GM12878 (cell line): ENCODE results near the gene RNPS1. TPM values are rescaled to one million over a fixed set of nuclear protein-coding genes. Genes with fewer than 3 reads are reported as not detected.
A peak's percentile ranks its signal among the peaks of the same experiment; 100 is the strongest.

Source experiments
- ATAC-seq: fragments of 200-7000 bp; cut with Tn5 transposase; 3 replicates; pipeline ENCODE4 v1.9.1; 2020; ENCODE audit warnings: mild to moderate bottlenecking, moderate library complexity
- BruUV-seq: library from RNA; stranded (reverse); fragments of 400-500 nt; replicated peaks from 2 replicates; lab custom pipeline; 2021; lab: Mats Ljungman, UMichigan
- CTCF ChIA-PET: fragments of 300-600 bp; sonication (Branson Sonifier 250); formaldehyde crosslinking; extraction: SDS; loops from one replicate; lab custom pipeline; 2021; ENCODE audit warnings: inconsistent platforms; lab: Yijun Ruan, JAX
- POLR2A ChIA-PET: fragments of 350-600 bp; formaldehyde crosslinking; extraction: SDS; loops from one replicate; lab custom pipeline; 2021; ENCODE audit warnings: inconsistent platforms; lab: Charles Lee
- RAD21 ChIA-PET: fragments of 300-600 bp; sonication (Branson Sonifier 250); formaldehyde crosslinking; loops from one replicate; lab custom pipeline; 2023; ENCODE audit warnings: antibody characterized with exemption; ENCODE audit not compliant: unreplicated experiment; lab: Charles Lee
- SMC1A ChIA-PET: fragments of 300-600 bp; sonication (Branson Sonifier 250); formaldehyde crosslinking; loops from one replicate; lab custom pipeline; 2023; ENCODE audit not compliant: unreplicated experiment, uncharacterized antibody; lab: Charles Lee
- DNase-seq: peaks from one replicate; pipeline ENCODE4 v3.0.0-alpha.2; 2011; ENCODE audit warnings: low read depth, low spot score
- FAIRE-seq: peaks from 3 replicates; lab custom pipeline; 2011; peaks lifted over from hg19 to GRCh38; lab: Jason Lieb, UNC
- H2AFZ ChIP-seq: 2 replicates; pipeline ENCODE4 v1.6.0; 2011; ENCODE audit warnings: low read depth, low read length, control low read depth; ENCODE audit not compliant: control insufficient read depth
- H3K27ac ChIP-seq: 2 replicates; pipeline ENCODE4 v1.5.1; 2011; ENCODE audit warnings: control low read depth; ENCODE audit not compliant: control insufficient read depth, insufficient read depth
- H3K27me3 ChIP-seq, 2 experiments: replicated peaks in 1 of 2; 2 replicates each; pipeline versions ENCODE4 v1.6.0 to v1.6.1; 2011; ENCODE audit warnings: low read length in 1 of 2; ENCODE audit not compliant: control insufficient read depth in 2 of 2, insufficient read depth in 2 of 2
- H3K36me3 ChIP-seq, 2 experiments: 2 replicates each; pipeline ENCODE4 v1.5.1; 2011; ENCODE audit warnings: low read length in 1 of 2; ENCODE audit not compliant: control insufficient read depth in 2 of 2, insufficient read depth in 2 of 2
- H3K4me1 ChIP-seq: 2 replicates; pipeline ENCODE4 v1.6.1; 2011; ENCODE audit warnings: mild to moderate bottlenecking, low read length, moderate library complexity, mixed read lengths; ENCODE audit not compliant: control insufficient read depth, insufficient read depth
- H3K4me2 ChIP-seq: 2 replicates; pipeline ENCODE4 v1.6.0; 2011; ENCODE audit warnings: control low read depth; ENCODE audit not compliant: control insufficient read depth, insufficient read depth
- H3K4me3 ChIP-seq: fragments of 200-600 bp; sonication (generic); 2 replicates; pipeline ENCODE4 v1.5.1; 2016
- H3K79me2 ChIP-seq: 2 replicates; pipeline ENCODE4 v1.6.0; 2011; ENCODE audit warnings: low read length; ENCODE audit not compliant: control insufficient read depth, insufficient read depth
- H3K9ac ChIP-seq: 2 replicates; pipeline ENCODE4 v1.8.0; 2011; ENCODE audit warnings: low read length, control low read depth, mixed read lengths; ENCODE audit not compliant: control insufficient read depth, insufficient read depth
- H3K9me3 ChIP-seq: replicated peaks from 3 replicates; pipeline ENCODE4 v1.5.1; 2011; ENCODE audit warnings: mild to moderate bottlenecking, low read length; ENCODE audit not compliant: control insufficient read depth, insufficient read depth
- H4K20me1 ChIP-seq: 2 replicates; pipeline ENCODE4 v1.6.0; 2011; ENCODE audit not compliant: control insufficient read depth, insufficient read depth
- BCLAF1 ChIP-seq: fragments of 450-650 bp; IDR thresholded peaks from 2 replicates; pipeline ENCODE4 v1.6.1; 2017; ENCODE audit warnings: antibody characterized with exemption, mild to moderate bottlenecking, moderate library complexity
- KDM1A ChIP-seq: fragments of 200-600 bp; sonication (generic); IDR thresholded peaks from 2 replicates; pipeline ENCODE4 v1.6.1; 2016; ENCODE audit warnings: borderline replicate concordance
- LARP7 ChIP-seq: fragments of 450-650 bp; IDR thresholded peaks from 2 replicates; pipeline ENCODE4 v1.6.1; 2017; ENCODE audit warnings: mild to moderate bottlenecking
- NFXL1 ChIP-seq: fragments of 450-650 bp; IDR thresholded peaks from 2 replicates; pipeline ENCODE4 v1.6.1; 2017; ENCODE audit warnings: antibody characterized with exemption, mild to moderate bottlenecking, borderline replicate concordance
- POLR2AphosphoS5 ChIP-seq: IDR thresholded peaks from 2 replicates; pipeline ENCODE4 v1.6.1; 2011; ENCODE audit warnings: mild to moderate bottlenecking, low read length, inconsistent platforms
- SIN3A ChIP-seq: IDR thresholded peaks from 2 replicates; pipeline ENCODE4 v1.6.1; 2012; ENCODE audit warnings: low read depth, low read length, improper control_type of control experiment
- SIX5 ChIP-seq: IDR thresholded peaks from 2 replicates; pipeline ENCODE4 v1.6.1; 2011; ENCODE audit warnings: mild to moderate bottlenecking, low read depth, low read length, moderate library complexity; ENCODE audit not compliant: severe bottlenecking
- SMAD1 ChIP-seq: fragments of 450-650 bp; IDR thresholded peaks from 2 replicates; pipeline ENCODE4 v1.6.1; 2018; ENCODE audit warnings: mild to moderate bottlenecking, low read depth; ENCODE audit not compliant: partially characterized antibody
- SMARCA5 ChIP-seq: fragments of 450-650 bp; IDR thresholded peaks from 2 replicates; pipeline ENCODE4 v1.6.1; 2017; ENCODE audit warnings: mild to moderate bottlenecking
- SP1 ChIP-seq: IDR thresholded peaks from one replicate; pipeline ENCODE4 v1.6.1; 2011; ENCODE audit warnings: low read depth, low read length
- STAT1 ChIP-seq: fragments of 450-650 bp; conservative IDR thresholded peaks from 2 replicates; pipeline ENCODE4 v1.6.1; 2014; ENCODE audit warnings: antibody characterized with exemption, mild to moderate bottlenecking
- USF2 ChIP-seq: IDR thresholded peaks from 2 replicates; pipeline ENCODE4 v1.6.1; 2011; ENCODE audit warnings: low read depth, low read length, improper control_type of control experiment, borderline replicate concordance
- WGBS: methylation state at CpG from one replicate; pipeline ENCODE4 v1.1.6; 2016; ENCODE audit warnings: low lambda C conversion rate; ENCODE audit not compliant: insufficient replicate concordance, insufficient coverage; ENCODE audit errors: missing lambda C conversion rate; 5-methylcytosine and 5-hydroxymethylcytosine counted together
- in situ Hi-C: fragments of 300-500 bp; cut with MboI; formaldehyde crosslinking; loops from 9 replicates; pipeline ENCODE4 v1.14.3; 2018; ENCODE audit warnings: mixed read lengths
- intact Hi-C: fragments of 100-400 bp; cut with micrococcal nuclease; formaldehyde crosslinking; loops from one replicate; pipeline ENCODE4 v1.14.2; 2022; ENCODE audit not compliant: unreplicated experiment
- polyA plus RNA-seq, 11 experiments: library from polyadenylated mRNA; depleted of rRNA in 4 of 11; unstranded in 6 of 11; stranded (reverse) in 5 of 11; fragments of >200 nt; fragmentation: Nextera tagmentation in 4 of 11; fragmentation: Illumina TruSeq in 1 of 11; extraction: Ambion mirVana in 4 of 11; extraction: Trizol in 1 of 11; gene quantifications; 1 replicate in 1 of 11; 2 replicates in 10 of 11; pipeline versions ENCODE4 v1.2.1 to v1.2.3, GENCODE V29; 2011 to 2016; ENCODE audit warnings: inconsistent platforms in 2 of 11, missing spikeins in 2 of 11, low read depth in 1 of 11
- total RNA-seq, 4 experiments: library from RNA; depleted of rRNA in 3 of 4; stranded (reverse); fragments of >200 nt in 3 of 4; fragmentation: Illumina TruSeq in 1 of 4; extraction: Trizol in 1 of 4; gene quantifications; 2 replicates each; pipeline versions ENCODE4 v1.2.1 to v1.2.3, GENCODE V29; 2013 to 2021
- TF ChIP-seq, protein P1 (sequence below): IDR thresholded peaks from 2 replicates; pipeline ENCODE4 v1.6.1; 2011; ENCODE audit warnings: borderline replicate concordance, low read depth, mild to moderate bottlenecking, moderate library complexity, low read length; ENCODE audit not compliant: insufficient read depth, poor library complexity, severe bottlenecking

RNPS1 gene
- total and polyA plus RNA-seq, 10 of the 15 experiments (the other 5 are each of a cell fraction or from before 2014, with no cell fraction given): 38.2 to 359 (median 188) TPM

- RAD21 ChIA-PET: no interaction called here
- Histone ChIP-seq H3K4me1 (no peaks in the 10 kb centered on the region), H3K36me3 (no peaks in the 10 kb centered on the region; a peak in 1 of 4 replicates), H3K9ac (no peak overlapping the region), H3K27ac (no peak overlapping the region), H3K79me2 (peaks cover 16% of the 10 kb centered on the region), H4K20me1 (no peaks in the 10 kb centered on the region), H3K27me3 (no peaks in the 10 kb centered on the region), H3K4me2 (peak overlapping the region; percentile 32), H3K9me3 (no peaks in the 10 kb centered on the region)
- DNase-seq: no peak
- WGBS: 91% methylated on average over 4 of the region's 4 CpGs
- CTCF ChIA-PET: interaction anchor here (0.7 kb wide), 1 partner anchor 213 kb away, joined by 3 read pairs; no protein-coding TSS in a partner anchor
- POLR2A ChIA-PET: no interaction called here
- ATAC-seq: no peak
- SMC1A ChIA-PET: interaction anchor here (0.6 kb wide), 1 partner anchor 782 kb away, joined by 3 read pairs; no protein-coding TSS in a partner anchor
- intact Hi-C loops (no loop called here), in situ Hi-C loops (no loop called here)
- TF ChIP-seq SMARCA5 (no peak), BCLAF1 (no peak), SIN3A (no peak)
- TF ChIP-seq, all 136 proteins: peak for 0
- FAIRE-seq: no peak
- Histone ChIP-seq H2AFZ (no peak overlapping the region), H3K4me3 (no peak overlapping the region)
- no TSS peak for BruUV-seq
Observed at GRCh38 chr16:2216330-2216729, 51.6 kb downstream of the RNPS1 start.

DNA sequence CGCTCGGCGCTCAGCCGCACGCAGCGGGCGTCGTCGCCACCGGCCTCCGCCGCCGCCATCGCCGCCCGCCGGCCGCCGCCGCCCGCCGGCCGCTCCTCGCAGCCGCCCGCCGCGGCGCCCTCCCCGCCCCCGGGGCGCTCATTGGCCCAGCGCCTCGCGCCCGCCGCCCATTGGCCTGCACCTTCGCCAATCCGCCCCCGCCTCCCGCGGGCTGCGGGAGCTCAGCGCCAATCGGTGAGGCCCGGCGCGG, 53.3 kb downstream of the RNPS1 start, which contains the start of gene PGP:
Gene PGP (minus strand): TSS at position 122 of the 250 bp plus-strand sequence. CDS start 63 bp downstream, at position 59.
- no peak for ATAC-seq
- Histone ChIP-seq H3K9ac (peak within 1 kb of the TSS; percentile 88), H2AFZ (peak within 1 kb of the TSS; percentile 96), H3K4me1 (no peaks in the 10 kb centered on the region), H3K36me3 (peaks cover 0 to 3% of the 10 kb centered on the region in 2 experiments; a peak in 2 of 4 replicates), H3K4me3 (peak within 1 kb of the TSS; percentile 88), H3K9me3 (no peaks in the 10 kb centered on the region), H3K27ac (peak within 1 kb of the TSS; percentile 87), H3K27me3 (no peaks in the 10 kb centered on the region), H4K20me1 (no peaks in the 10 kb centered on the region), H3K4me2 (peak within 1 kb of the TSS; percentile 82), H3K79me2 (peaks cover 16% of the 10 kb centered on the region)
- ChIA-PET RAD21 (interaction anchor here (0.8 to 1.3 kb wide), 5 partner anchors 9 to 216 kb away, joined by 3 to 7 read pairs (median 4); partner anchors contain the start of genes ECI1 and TRAF7), CTCF (interaction anchor here (1.0 to 1.5 kb wide), 2 partner anchors 9 to 20 kb away, joined by 3 to 6 read pairs; partner anchors contain the start of gene MLST8), POLR2A (interaction anchor here (0.5 to 1.7 kb wide), 11 partner anchors 8 to 389 kb away, joined by 3 to 11 read pairs (median 5); partner anchors contain the start of genes ECI1, MLST8, NTHL1 and TRAF7), SMC1A (interaction anchor here (0.7 to 1.0 kb wide), 2 partner anchors 8 to 60 kb away, joined by 3 to 4 read pairs; partner anchors contain the start of genes E4F1 and TRAF7)
- FAIRE-seq: peak; percentile 97
- intact Hi-C loops (no loop called here), in situ Hi-C loops (no loop called here)
- BruUV-seq: no TSS peak
- no peak for DNase-seq
- under 1% methylated on average over 23 of the region's 48 CpGs for WGBS
- no peak for TF ChIP-seq SIX5
- peak; percentile 100 for TF ChIP-seq SP1
- no peak for TF ChIP-seq POLR2AphosphoS5
- TF ChIP-seq KDM1A: no peak
- no peak for TF ChIP-seq LARP7
- no peak for TF ChIP-seq SMAD1
- no peak for TF ChIP-seq NFXL1
- TF ChIP-seq, protein P1, sequence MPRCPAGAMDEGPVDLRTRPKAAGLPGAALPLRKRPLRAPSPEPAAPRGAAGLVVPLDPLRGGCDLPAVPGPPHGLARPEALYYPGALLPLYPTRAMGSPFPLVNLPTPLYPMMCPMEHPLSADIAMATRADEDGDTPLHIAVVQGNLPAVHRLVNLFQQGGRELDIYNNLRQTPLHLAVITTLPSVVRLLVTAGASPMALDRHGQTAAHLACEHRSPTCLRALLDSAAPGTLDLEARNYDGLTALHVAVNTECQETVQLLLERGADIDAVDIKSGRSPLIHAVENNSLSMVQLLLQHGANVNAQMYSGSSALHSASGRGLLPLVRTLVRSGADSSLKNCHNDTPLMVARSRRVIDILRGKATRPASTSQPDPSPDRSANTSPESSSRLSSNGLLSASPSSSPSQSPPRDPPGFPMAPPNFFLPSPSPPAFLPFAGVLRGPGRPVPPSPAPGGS: no peak
- TF ChIP-seq STAT1: no peak
- TF ChIP-seq USF2: no peak
